HG03354 (cell line): ENCODE results near the gene DOCK7.

Source experiments
- ATAC-seq: cut with Tn5 transposase; IDR thresholded peaks from one replicate; pipeline ENCODE4 v1.9.1; 2021; ENCODE audit warnings: mild to moderate bottlenecking; ENCODE audit not compliant: unreplicated experiment, poor library complexity, severe bottlenecking

Gene DOCK7

DNA sequence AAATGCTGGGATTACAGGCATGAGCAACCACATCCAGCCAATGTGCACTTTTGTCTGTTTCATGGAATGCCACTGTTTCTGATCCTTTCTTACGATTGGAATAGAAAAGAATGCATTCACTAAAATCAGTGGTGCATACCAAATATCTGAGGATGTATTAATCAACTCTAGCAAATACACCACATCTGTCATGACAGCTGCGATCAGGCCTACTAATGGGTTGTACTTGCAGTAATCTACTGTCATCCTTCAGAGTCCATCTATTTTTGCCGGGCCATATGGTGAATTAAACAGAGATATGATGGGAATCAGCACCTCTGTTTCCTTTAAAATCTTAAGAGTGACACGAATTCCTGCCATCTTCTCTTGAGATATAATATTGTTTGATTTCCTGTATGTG is 259.8 kb downstream of the DOCK7 start:
- ATAC-seq: no peak

DNA sequence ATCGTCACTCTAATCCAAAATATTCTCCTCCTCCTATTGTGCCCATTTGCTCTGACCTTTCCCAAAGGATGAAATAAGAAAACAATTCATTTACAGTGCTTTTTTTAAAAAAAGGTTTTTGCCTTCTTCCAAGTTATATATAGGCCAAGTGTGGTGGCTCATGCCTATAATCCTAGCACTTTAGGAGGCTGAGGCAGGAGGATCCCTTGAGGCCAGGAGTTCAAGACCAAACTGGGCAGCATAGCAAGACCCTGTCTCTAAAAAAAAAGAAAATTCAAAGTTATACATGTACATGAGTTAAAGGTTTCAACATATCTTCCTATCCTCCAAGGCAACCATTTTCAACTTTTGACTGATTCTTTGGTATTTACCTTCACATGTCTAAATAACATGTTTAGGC is 261.4 kb downstream of the DOCK7 start:
- no peak for ATAC-seq

DNA sequence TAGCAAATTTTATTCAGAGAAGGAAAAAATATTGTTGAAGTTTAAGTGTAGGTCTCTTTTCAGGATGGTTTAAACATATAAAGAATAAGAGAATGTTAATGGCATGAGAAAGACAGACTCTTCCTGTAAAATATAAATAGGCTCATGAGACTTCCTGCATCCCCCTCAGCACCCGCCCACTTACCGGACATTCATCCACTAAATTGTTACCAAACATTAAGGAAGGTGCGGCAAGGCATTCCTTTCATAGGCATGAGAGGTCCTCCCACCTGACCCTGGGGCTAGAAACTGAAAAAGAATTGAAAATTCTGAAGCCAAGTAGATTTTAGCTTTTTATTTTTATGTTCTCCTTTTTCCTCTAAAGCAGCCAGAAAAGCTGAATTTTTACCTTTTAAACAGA is 261.9 kb downstream of the DOCK7 start:
- no peak for ATAC-seq

DNA sequence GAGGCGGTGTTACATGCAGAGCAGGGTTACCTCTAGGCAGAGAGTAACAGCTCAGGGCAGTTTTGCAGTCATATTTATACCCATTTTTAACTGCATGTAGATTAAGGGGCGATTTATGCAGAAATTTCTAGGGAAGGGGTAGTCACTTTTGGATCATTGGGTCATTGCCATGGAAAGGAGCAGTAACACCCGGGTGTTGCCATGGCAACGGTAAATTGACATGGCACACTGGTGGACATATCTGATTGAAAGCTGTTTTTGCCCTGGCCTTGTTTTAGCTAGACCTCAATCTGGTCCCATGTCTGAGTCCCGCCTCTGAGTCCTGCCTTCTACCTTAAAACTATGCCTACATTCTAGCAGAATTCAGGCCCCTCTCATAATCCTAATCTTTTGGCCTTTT is 263.1 kb downstream of the DOCK7 start:
- no peak for ATAC-seq

DNA sequence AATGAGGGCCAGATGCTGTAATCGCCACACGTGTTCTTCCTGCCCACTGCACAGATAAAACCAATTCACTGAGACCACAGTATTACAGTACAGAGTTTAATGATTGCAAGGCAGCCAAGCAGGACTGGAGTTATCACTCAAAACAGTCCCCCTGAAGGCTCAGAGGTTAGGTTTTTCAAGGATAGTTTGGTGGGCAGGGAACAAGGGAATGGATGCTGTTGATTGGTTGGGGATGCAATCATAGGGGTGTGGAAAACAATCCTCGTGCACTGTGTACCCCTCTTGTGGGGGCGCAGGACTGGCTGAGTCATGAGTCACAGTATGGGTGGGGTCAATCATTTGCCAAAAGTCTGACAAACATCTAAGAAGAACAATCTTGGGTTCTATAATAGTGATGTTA is 263.8 kb downstream of the DOCK7 start:
- ATAC-seq: no peak

DNA sequence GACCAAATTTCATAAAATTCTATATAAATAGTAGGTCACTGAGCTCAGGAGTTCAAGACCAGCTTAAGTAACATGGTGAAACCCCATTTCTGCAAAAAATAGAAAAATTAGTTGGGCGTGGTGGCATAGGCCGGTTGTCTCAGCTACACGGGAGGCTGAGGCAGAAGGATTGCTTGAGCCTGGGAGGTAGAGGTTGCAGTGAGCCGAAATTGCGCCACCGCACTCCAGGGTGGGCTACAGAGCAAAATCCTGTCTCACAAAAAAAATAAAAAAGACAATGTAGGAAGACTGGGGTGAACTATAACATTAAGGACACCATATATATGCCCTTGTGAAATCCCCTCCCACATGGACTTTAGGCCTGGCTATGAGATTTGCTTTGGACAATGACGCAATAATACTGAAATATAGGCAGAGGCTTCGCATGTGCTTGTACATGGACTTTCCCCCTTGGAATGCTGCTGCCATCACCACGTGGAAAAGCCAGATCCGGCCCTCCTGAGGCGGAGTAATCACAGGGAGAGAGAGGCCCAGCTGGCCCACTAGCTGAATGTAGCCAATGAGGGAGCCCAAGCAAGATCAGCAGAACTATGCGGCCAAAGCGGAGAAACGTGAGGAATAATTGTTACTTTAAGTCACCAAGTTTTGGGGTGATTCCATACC is 264.5 kb downstream of the DOCK7 start:
- no peak for ATAC-seq

DNA sequence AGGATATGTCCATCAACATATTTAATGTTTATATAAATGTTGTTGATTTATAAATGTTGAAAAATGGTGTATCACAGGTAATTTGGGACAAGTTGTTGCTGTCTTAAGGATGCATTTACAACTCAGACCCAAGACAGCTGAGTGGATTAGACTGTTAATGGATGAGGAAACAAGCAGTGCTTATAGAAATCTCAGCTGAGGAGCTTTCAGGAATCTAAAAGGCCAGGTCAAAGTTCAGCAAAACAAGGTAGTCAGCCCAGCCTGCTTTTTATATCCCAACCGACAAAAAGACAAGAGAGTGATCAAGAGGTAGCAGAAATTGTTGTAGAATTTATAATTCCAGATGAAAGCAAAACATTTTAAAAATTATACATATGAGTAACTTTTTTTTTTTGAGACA is 268.0 kb downstream of the DOCK7 start:
- no peak for ATAC-seq

DNA sequence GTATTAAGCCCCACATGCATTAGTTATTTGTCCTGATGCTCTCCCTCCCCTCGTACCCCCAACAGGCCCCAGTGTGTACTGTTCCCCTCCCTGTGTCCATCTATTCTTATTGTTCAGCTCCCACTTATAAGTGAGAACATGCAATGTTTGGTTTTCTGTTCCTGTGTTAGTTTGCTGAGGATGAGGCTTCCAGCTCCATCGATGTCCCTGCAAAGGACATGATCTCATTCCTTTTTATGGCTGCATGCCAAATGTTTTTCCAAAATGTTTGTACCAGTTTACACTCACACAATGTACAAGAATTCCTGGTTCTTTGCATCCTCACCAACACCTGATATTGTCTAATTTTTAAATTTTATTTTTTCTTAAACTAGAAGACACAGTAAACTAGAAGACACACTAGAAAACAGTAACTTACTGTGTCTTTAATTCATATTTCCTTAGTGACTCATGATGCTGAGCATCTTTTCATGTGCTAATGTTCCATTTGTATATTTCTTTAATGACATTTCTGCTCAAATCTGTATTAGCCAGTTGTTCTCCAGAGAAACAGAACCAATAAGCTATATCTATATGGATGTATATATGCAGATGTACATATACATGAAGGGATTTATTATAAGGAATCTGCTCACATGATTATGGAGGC is 270.7 kb downstream of the DOCK7 start:
- no peak for ATAC-seq

DNA sequence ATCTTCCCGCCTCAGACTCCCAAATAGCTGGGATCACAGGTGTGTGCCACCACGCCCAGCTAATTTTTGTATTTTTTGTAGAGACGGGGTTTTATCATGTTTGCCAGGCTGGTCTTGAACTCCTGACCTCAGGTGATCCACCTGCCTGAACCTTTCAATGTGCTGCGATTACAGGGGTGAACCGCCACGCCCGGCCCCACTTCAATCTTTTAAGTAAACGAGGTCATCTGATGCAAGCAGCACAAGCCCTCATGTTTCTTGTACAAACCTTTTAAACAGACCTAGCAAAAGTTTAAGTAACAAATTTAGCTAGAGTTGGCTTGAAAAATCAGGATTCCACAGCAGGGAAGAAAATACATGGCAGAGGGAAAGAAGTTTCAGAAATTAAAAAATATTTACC is 272.5 kb downstream of the DOCK7 start:
- ATAC-seq: no peak

DNA sequence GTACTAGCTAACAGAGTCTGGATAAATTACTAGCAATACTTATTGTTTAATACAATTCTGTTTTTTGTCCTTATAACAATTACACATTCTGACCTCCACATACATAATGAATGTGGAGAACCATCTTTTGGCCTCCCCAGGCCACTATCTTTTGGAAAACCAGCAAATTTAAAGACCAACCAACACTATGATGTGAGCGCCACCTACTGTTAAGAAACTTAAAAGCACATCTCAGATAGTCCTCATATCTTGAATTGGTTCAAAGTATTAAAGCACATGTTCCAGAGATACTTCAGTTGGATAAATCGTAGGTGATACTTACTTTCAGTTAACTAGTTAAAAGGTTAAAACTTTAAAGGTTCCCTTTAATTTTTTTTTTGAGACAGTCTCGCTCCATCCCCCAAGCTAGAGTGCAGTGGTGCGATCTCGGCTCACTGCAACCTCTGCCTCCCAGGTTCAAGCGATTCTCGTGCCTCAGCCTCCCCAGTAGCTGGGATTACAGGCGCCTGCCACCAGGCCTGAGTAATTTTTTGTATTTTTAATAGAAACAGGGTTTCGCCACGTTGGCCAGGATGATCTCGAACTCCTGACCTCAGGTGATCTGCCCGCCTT is 280.7 kb downstream of the DOCK7 start:
- peak; percentile 50 for ATAC-seq

DNA sequence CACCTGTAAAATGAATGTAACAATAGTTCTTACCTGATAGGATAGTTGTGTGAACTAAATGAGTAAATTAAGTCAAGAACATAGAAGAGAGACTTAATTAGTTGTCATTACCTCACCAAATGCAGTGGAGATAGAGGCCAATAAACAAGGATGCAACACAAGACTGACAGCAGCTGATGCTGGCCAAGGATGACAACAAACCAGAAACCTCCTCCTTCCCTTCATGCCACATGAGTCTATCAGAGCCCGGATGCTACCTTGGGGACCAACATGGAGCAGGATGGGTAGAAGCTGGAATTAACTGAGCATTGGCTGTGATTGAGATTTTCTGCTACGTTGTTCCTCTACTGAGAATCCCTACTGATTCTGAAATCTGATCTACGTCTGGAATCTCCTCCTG is 281.6 kb downstream of the DOCK7 start:
- ATAC-seq: no peak

DNA sequence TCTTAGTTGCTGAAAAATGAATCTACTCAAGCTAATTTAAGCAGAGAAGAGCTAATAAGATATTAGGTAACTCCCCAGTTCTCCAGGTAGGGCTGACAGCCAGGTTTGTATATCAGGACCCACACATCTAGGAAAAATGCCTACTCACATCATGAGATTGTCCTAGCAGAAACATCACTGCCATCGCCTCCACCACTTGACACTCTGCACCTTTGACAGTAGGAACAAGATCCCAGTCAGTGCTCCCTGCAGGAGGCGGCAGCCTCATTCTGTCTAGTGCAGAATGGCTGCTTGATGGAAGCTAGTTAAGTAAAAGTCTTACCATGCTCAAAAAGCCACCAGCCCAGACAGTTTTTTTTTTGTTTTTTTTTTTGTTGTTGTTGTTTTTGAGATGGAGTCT is 282.9 kb downstream of the DOCK7 start:
- ATAC-seq: no peak
